Measurements from ENCODE around the gene MTG2.

MTG2 gene

GRCh38 chr20:62191781-62192559, 9.1 kb downstream of the MTG2 start (continued):
- TF ChIP-seq ARNTL (CRISPR knock-in tag; IDR thresholded peaks at IDR 0.05; ENCODE audit: borderline replicate concordance, low read depth), result no peak
- no peak for TF ChIP-seq CSDC2 (CRISPR knock-in tag; IDR thresholded peaks at IDR 0.05)
- no peak for TF ChIP-seq ZNF8 (CRISPR knock-in tag; IDR thresholded peaks at IDR 0.05)
- no peak for TF ChIP-seq OSR1 (CRISPR knock-in tag; IDR thresholded peaks at IDR 0.05)

DNA sequence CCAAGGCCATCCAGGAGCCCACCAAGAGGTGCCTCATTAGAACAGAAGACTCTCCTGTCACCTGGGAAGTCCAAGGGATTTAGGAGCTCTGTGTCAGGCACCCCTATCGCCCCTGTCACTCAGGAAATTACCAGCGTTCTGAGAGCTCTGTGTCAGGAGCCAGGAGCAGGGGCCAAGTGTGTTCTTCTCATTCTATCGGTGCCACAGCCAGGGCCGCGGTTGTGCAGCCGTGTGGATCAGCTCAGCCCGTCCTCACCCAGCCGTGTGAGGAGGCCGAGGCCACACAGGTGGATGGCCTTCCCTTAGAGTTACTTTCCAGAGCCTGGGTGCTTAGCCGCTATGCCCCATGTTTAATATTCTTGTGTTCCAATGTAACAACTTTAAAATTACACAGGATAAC, 9.8 kb downstream of the MTG2 start:
- no peak for ATAC-seq
- no peak for TF ChIP-seq ZNF8 (CRISPR knock-in tag; IDR thresholded peaks at IDR 0.05)
- TF ChIP-seq ISL1 (CRISPR knock-in tag; IDR thresholded peaks at IDR 0.05), result no peak
- TF ChIP-seq BACH2 (CRISPR knock-in tag; IDR thresholded peaks at IDR 0.05; ENCODE audit: borderline replicate concordance), result no peak
- TF ChIP-seq, protein P1, sequence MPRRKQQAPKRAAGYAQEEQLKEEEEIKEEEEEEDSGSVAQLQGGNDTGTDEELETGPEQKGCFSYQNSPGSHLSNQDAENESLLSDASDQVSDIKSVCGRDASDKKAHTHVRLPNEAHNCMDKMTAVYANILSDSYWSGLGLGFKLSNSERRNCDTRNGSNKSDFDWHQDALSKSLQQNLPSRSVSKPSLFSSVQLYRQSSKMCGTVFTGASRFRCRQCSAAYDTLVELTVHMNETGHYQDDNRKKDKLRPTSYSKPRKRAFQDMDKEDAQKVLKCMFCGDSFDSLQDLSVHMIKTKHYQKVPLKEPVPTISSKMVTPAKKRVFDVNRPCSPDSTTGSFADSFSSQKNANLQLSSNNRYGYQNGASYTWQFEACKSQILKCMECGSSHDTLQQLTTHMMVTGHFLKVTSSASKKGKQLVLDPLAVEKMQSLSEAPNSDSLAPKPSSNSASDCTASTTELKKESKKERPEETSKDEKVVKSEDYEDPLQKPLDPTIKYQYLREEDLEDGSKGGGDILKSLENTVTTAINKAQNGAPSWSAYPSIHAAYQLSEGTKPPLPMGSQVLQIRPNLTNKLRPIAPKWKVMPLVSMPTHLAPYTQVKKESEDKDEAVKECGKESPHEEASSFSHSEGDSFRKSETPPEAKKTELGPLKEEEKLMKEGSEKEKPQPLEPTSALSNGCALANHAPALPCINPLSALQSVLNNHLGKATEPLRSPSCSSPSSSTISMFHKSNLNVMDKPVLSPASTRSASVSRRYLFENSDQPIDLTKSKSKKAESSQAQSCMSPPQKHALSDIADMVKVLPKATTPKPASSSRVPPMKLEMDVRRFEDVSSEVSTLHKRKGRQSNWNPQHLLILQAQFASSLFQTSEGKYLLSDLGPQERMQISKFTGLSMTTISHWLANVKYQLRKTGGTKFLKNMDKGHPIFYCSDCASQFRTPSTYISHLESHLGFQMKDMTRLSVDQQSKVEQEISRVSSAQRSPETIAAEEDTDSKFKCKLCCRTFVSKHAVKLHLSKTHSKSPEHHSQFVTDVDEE (CRISPR knock-in tag; IDR thresholded peaks at IDR 0.05), result no peak
- no peak for TF ChIP-seq SNAI2 (CRISPR knock-in tag; IDR thresholded peaks at IDR 0.05)
- no peak for TF ChIP-seq ZFP3 (CRISPR knock-in tag; IDR thresholded peaks at IDR 0.05)
- TF ChIP-seq PATZ1 (CRISPR knock-in tag; IDR thresholded peaks at IDR 0.05; ENCODE audit: borderline replicate concordance), result no peak
- no peak for TF ChIP-seq ZNF565 (CRISPR knock-in tag; conservative IDR thresholded peaks at IDR 0.05; ENCODE audit: low read depth)
- TF ChIP-seq CSDC2 (CRISPR knock-in tag; IDR thresholded peaks at IDR 0.05), result no peak
- TF ChIP-seq ARNTL (CRISPR knock-in tag; IDR thresholded peaks at IDR 0.05; ENCODE audit: borderline replicate concordance, low read depth), result no peak
- TF ChIP-seq, protein P2, sequence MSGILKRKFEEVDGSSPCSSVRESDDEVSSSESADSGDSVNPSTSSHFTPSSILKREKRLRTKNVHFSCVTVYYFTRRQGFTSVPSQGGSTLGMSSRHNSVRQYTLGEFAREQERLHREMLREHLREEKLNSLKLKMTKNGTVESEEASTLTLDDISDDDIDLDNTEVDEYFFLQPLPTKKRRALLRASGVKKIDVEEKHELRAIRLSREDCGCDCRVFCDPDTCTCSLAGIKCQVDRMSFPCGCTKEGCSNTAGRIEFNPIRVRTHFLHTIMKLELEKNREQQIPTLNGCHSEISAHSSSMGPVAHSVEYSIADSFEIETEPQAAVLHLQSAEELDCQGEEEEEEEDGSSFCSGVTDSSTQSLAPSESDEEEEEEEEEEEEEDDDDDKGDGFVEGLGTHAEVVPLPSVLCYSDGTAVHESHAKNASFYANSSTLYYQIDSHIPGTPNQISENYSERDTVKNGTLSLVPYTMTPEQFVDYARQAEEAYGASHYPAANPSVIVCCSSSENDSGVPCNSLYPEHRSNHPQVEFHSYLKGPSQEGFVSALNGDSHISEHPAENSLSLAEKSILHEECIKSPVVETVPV (CRISPR knock-in tag; IDR thresholded peaks at IDR 0.05), result no peak
- TF ChIP-seq ZFP30 (CRISPR knock-in tag; IDR thresholded peaks at IDR 0.05), result no peak
- TF ChIP-seq ZNF70 (CRISPR knock-in tag; IDR thresholded peaks at IDR 0.05), result no peak
- TF ChIP-seq, protein P3, sequence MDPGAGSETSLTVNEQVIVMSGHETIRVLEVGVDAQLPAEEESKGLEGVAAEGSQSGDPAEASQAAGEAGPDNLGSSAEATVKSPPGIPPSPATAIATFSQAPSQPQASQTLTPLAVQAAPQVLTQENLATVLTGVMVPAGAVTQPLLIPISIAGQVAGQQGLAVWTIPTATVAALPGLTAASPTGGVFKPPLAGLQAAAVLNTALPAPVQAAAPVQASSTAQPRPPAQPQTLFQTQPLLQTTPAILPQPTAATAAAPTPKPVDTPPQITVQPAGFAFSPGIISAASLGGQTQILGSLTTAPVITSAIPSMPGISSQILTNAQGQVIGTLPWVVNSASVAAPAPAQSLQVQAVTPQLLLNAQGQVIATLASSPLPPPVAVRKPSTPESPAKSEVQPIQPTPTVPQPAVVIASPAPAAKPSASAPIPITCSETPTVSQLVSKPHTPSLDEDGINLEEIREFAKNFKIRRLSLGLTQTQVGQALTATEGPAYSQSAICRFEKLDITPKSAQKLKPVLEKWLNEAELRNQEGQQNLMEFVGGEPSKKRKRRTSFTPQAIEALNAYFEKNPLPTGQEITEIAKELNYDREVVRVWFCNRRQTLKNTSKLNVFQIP (CRISPR knock-in tag; IDR thresholded peaks at IDR 0.05; ENCODE audit: borderline replicate concordance, low read depth), result no peak
- no peak for TF ChIP-seq RARB (CRISPR knock-in tag; IDR thresholded peaks at IDR 0.05)
- TF ChIP-seq ESRRG (CRISPR knock-in tag; IDR thresholded peaks at IDR 0.05), result no peak
- no peak for TF ChIP-seq ZC3H10 (CRISPR knock-in tag; IDR thresholded peaks at IDR 0.05)

GRCh38 chr20:62193079-62194025, 10.5 kb downstream of the MTG2 start:
- no peak for TF ChIP-seq ZFP3 (CRISPR knock-in tag; IDR thresholded peaks at IDR 0.05)
- no peak for ATAC-seq

DNA sequence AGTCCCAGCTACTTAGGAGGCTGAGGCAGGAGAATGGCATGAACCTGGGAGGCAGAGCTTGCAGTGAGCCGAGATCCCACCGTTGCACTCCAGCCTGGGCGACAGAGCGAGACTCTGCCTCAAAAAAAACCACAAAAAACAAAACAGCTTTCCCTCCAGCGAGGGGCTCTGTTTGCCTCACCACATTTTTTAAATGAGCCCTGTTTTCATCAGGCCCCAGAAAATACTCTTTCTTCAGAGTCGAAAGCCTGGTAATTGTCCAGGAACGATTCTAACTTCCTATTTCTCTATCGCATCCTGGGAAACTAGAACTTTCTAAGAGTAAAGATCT, 12.2 kb downstream of the MTG2 start:
- no peak for ATAC-seq
- TF ChIP-seq ZNF565 (CRISPR knock-in tag; conservative IDR thresholded peaks at IDR 0.05; ENCODE audit: low read depth), result no peak
- TF ChIP-seq CSDC2 (CRISPR knock-in tag; IDR thresholded peaks at IDR 0.05), result no peak
- TF ChIP-seq TOX (CRISPR knock-in tag; IDR thresholded peaks at IDR 0.05; ENCODE audit: borderline replicate concordance), result no peak
- TF ChIP-seq OSR1 (CRISPR knock-in tag; IDR thresholded peaks at IDR 0.05), result no peak
- TF ChIP-seq, protein P2 (CRISPR knock-in tag; IDR thresholded peaks at IDR 0.05), result no peak
- no peak for TF ChIP-seq RARB (CRISPR knock-in tag; IDR thresholded peaks at IDR 0.05)
- TF ChIP-seq, protein P4, sequence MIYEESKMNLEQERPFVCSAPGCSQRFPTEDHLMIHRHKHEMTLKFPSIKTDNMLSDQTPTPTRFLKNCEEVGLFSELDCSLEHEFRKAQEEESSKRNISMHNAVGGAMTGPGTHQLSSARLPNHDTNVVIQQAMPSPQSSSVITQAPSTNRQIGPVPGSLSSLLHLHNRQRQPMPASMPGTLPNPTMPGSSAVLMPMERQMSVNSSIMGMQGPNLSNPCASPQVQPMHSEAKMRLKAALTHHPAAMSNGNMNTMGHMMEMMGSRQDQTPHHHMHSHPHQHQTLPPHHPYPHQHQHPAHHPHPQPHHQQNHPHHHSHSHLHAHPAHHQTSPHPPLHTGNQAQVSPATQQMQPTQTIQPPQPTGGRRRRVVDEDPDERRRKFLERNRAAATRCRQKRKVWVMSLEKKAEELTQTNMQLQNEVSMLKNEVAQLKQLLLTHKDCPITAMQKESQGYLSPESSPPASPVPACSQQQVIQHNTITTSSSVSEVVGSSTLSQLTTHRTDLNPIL (CRISPR knock-in tag; IDR thresholded peaks at IDR 0.05; ENCODE audit: low read depth), result no peak
- TF ChIP-seq, protein P1 (CRISPR knock-in tag; IDR thresholded peaks at IDR 0.05), result no peak
